Measurements from ENCODE around the gene CD101.

- no peak for TF ChIP-seq CTCF (IDR thresholded peaks at IDR 0.05; ENCODE audit: poor library complexity)
- TF ChIP-seq EZH2phosphoT487 (IDR thresholded peaks at IDR 0.05; ENCODE audit: low read depth, severe bottlenecking, unreplicated experiment): no peak
- TF ChIP-seq EZH2 (IDR thresholded peaks at IDR 0.05; ENCODE audit: borderline replicate concordance): no peak
Observed at GRCh38 chr1:117029685-117030084, 28.1 kb downstream of the CD101 start.
